Endothelial cell of umbilical vein (primary cell): ENCODE measurements around the gene PHF2. TPM values are rescaled to one million over a fixed set of nuclear protein-coding genes. Genes with fewer than 3 reads are reported as not detected.
A peak's percentile ranks its signal among the peaks of the same experiment; 100 is the strongest.

Experiments
- BruUV-seq: library from RNA; stranded (reverse); fragments of 400-500 nt; replicated peaks from 2 replicates; lab custom pipeline; 2021; lab: Mats Ljungman, UMichigan
- CTCF ChIA-PET: fragments of 300-600, 350-600 bp; sonication (Branson Sonifier 250); formaldehyde crosslinking; loops from one replicate; lab custom pipeline; 2021; ENCODE audit warnings: antibody characterized with exemption, inconsistent platforms; lab: Charles Lee
- POLR2A ChIA-PET: fragments of 300-600, 350-600 bp; sonication (Branson Sonifier 250); formaldehyde crosslinking; loops from one replicate; lab custom pipeline; 2021; ENCODE audit warnings: antibody characterized with exemption, inconsistent platforms; lab: Charles Lee
- DNase-seq: peaks from one replicate; pipeline ENCODE4 v3.0.0-alpha.2; 2011; ENCODE audit warnings: low read depth, low spot score
- FAIRE-seq: peaks from 2 replicates; lab custom pipeline; 2011; peaks lifted over from hg19 to GRCh38; lab: Jason Lieb, UNC
- H2AFZ ChIP-seq: 2 replicates; pipeline ENCODE4 v1.6.0; 2012; ENCODE audit warnings: low read depth, low read length, control low read depth, inconsistent platforms
- H3K27ac ChIP-seq: 2 replicates; pipeline ENCODE4 v1.5.1; 2011; ENCODE audit warnings: low read depth, mild to moderate bottlenecking, control low read depth, low read length, moderate library complexity; ENCODE audit not compliant: insufficient read depth
- H3K27me3 ChIP-seq, 2 experiments: 2 replicates each; pipeline versions ENCODE4 v1.6.0 to v1.6.1; 2011; ENCODE audit warnings: low read length in 2 of 2, mixed read lengths in 1 of 2; ENCODE audit not compliant: control insufficient read depth in 2 of 2, insufficient read depth in 2 of 2
- H3K36me3 ChIP-seq, 2 experiments: 2 replicates in 1 of 2; 3 replicates in 1 of 2; pipeline ENCODE4 v1.5.1; 2011; ENCODE audit warnings: low read length in 2 of 2, mild to moderate bottlenecking in 1 of 2, moderate library complexity in 1 of 2; ENCODE audit not compliant: control insufficient read depth in 2 of 2, insufficient read depth in 2 of 2; ENCODE audit errors: extremely low read depth in 1 of 2
- H3K4me1 ChIP-seq: 3 replicates; pipeline ENCODE4 v1.5.1; 2011; ENCODE audit warnings: mild to moderate bottlenecking, low read length; ENCODE audit not compliant: control insufficient read depth, insufficient read depth; ENCODE audit errors: extremely low read depth
- H3K4me2 ChIP-seq: 2 replicates; pipeline ENCODE4 v1.6.1; 2011; ENCODE audit warnings: low read length, control low read depth, mixed read lengths; ENCODE audit not compliant: insufficient read depth
- H3K4me3 ChIP-seq, 3 experiments: fragments of 200-600 bp in 1 of 3; sonication (generic), shearing (Covaris generic) in 1 of 3; replicated peaks in 1 of 3; 2 replicates each; pipeline ENCODE4 v1.5.1; 2011 to 2016; ENCODE audit warnings: control low read depth in 3 of 3, low read length in 3 of 3, mild to moderate bottlenecking in 2 of 3, inconsistent platforms in 1 of 3, low read depth in 1 of 3, moderate library complexity in 1 of 3; ENCODE audit not compliant: insufficient read depth in 1 of 3
- H3K79me2 ChIP-seq: 2 replicates; pipeline ENCODE4 v1.6.0; 2012; ENCODE audit warnings: low read length, inconsistent platforms; ENCODE audit not compliant: control insufficient read depth, insufficient read depth
- H3K9ac ChIP-seq: replicated peaks from 2 replicates; pipeline ENCODE3; 2011; ENCODE audit warnings: low read length, control low read depth; ENCODE audit not compliant: insufficient read depth; ENCODE audit errors: extremely low read depth
- H3K9me1 ChIP-seq: replicated peaks from 3 replicates; pipeline ENCODE4 v1.6.0; 2011; ENCODE audit warnings: mild to moderate bottlenecking, low read length; ENCODE audit not compliant: control insufficient read depth, insufficient read depth; ENCODE audit errors: extremely low read depth
- H3K9me3 ChIP-seq: replicated peaks from 2 replicates; pipeline ENCODE4 v1.5.1; 2012; ENCODE audit warnings: low read length, inconsistent platforms; ENCODE audit not compliant: control insufficient read depth, insufficient read depth
- H4K20me1 ChIP-seq: replicated peaks from 2 replicates; pipeline ENCODE3; 2011; ENCODE audit warnings: mild to moderate bottlenecking, low read length; ENCODE audit not compliant: control insufficient read depth, insufficient read depth; ENCODE audit errors: extremely low read depth
- CTCF ChIP-seq, 2 donors: IDR thresholded peaks; 1 replicate in 1 of 2; 2 replicates in 1 of 2; pipeline ENCODE4 v1.5.1; 2011; ENCODE audit warnings: low read length in 2 of 2, mild to moderate bottlenecking in 2 of 2, moderate library complexity in 2 of 2, control low read depth in 1 of 2, inconsistent platforms in 1 of 2, low read depth in 1 of 2; ENCODE audit not compliant: insufficient read depth in 1 of 2; ENCODE audit errors: extremely low read depth in 1 of 2
- GATA2 ChIP-seq: IDR thresholded peaks from 2 replicates; pipeline ENCODE4 v1.7.0; 2011; ENCODE audit warnings: low read depth, mild to moderate bottlenecking, moderate library complexity, mixed read lengths, low read length; ENCODE audit not compliant: insufficient read length, insufficient read depth
- JUN ChIP-seq: IDR thresholded peaks from 2 replicates; pipeline ENCODE4 v1.6.1; 2011; ENCODE audit warnings: borderline replicate concordance, low read depth; ENCODE audit not compliant: insufficient read length, insufficient read depth
- MAX ChIP-seq: IDR thresholded peaks from 2 replicates; pipeline ENCODE4 v1.6.1; 2011; ENCODE audit not compliant: insufficient read depth, insufficient read length
- POLR2A ChIP-seq: IDR thresholded peaks from 2 replicates; pipeline ENCODE4 v1.6.1; 2012; ENCODE audit warnings: low read depth, mild to moderate bottlenecking, control low read depth, low read length
- POLR2AphosphoS5 ChIP-seq: IDR thresholded peaks from 2 replicates; pipeline ENCODE4 v1.6.1; 2012; ENCODE audit warnings: low read depth, mild to moderate bottlenecking, control low read depth, low read length, moderate library complexity; ENCODE audit not compliant: insufficient read depth
- dilution Hi-C: fragments of 300-500 bp; cut with MboI; formaldehyde crosslinking; loops from one replicate; pipeline ENCODE4 v1.15.0; 2019; ENCODE audit warnings: low sequenced_read_pairs; ENCODE audit not compliant: extremely low pct_ligation_motif_present
- intact Hi-C: fragments of 100-400 bp; cut with micrococcal nuclease; formaldehyde crosslinking; loops from one replicate; pipeline ENCODE4 v1.10.0; 2022
- polyA plus RNA-seq, 4 experiments: library from polyadenylated mRNA; depleted of rRNA in 3 of 4; stranded (reverse) in 3 of 4; unstranded in 1 of 4; fragments of >200 nt; gene quantifications; 2 replicates each; pipeline versions ENCODE4 v1.2.1 to v1.2.3, GENCODE V29; 2011 to 2012; ENCODE audit warnings: missing spikeins in 1 of 4
- total RNA-seq: library from RNA; stranded (reverse); gene quantifications from 2 replicates; pipeline ENCODE4 v1.2.3, GENCODE V29; 2021

PHF2 gene
- total and polyA plus RNA-seq, 2 donors (not counting 3 experiments of a cell fraction or from before 2014, with no cell fraction given) = 9.8 to 22.5 TPM

GRCh38 chr9:93598647-93599241, 22.4 kb downstream of the PHF2 start:
- DNase-seq = peak; percentile 21
- H3K9me1 ChIP-seq = no peaks in the 10 kb centered on the region
- H3K4me3 ChIP-seq = no peak overlapping the region
- no peak for FAIRE-seq
- dilution Hi-C loops (no loop called here), intact Hi-C loops (no loop called here)
- no peaks in the 10 kb centered on the region for H3K9me3 ChIP-seq
- H3K36me3 ChIP-seq = no peaks in the 10 kb centered on the region
- no peaks in the 10 kb centered on the region for H3K4me1 ChIP-seq
- peaks cover 13% of the 10 kb centered on the region for H3K79me2 ChIP-seq
- H2AFZ ChIP-seq = no peak overlapping the region
- H3K27me3 ChIP-seq = no peaks in the 10 kb centered on the region
- CTCF ChIA-PET = no interaction called here
- no peaks in the 10 kb centered on the region for H4K20me1 ChIP-seq
- H3K27ac ChIP-seq = no peak overlapping the region
- TF ChIP-seq JUN (no peak), GATA2 (no peak), MAX (no peak), POLR2A (no peak), POLR2AphosphoS5 (no peak), CTCF (IDR thresholded peaks at IDR 0.05; ENCODE audit: extremely low read depth in 1 of 2, insufficient read depth in 1 of 2, low read depth in 1 of 2, low read length in 2 of 2) (no peak)
- H3K9ac ChIP-seq = no peak overlapping the region
- POLR2A ChIA-PET = interaction anchor here (0.5 kb wide), 1 partner anchor 110 kb away, joined by 7 read pairs; no protein-coding TSS in a partner anchor
- no TSS peak for BruUV-seq
- H3K4me2 ChIP-seq = no peak overlapping the region
